Smooth muscle cell (in vitro differentiated cells): ENCODE results near the gene GABRB3. TPM values are rescaled to one million over a fixed set of nuclear protein-coding genes. Genes with fewer than 3 reads are reported as not detected.

Source experiments
- DNase-seq: peaks from one replicate; lab custom pipeline; 2025; ENCODE audit not compliant: unreplicated experiment; lab: John Stamatoyannopoulos, UW
- H2AFZ ChIP-seq: fragments of 200-600 bp; sonication (generic); 2 replicates; pipeline ENCODE4 v1.6.0; 2016; ENCODE audit warnings: antibody characterized with exemption, low read depth, mild to moderate bottlenecking
- H3F3A ChIP-seq: fragments of 200-600 bp; sonication (generic); 2 replicates; pipeline ENCODE4 v1.6.0; 2017; ENCODE audit warnings: antibody characterized with exemption, low read depth
- H3K27ac ChIP-seq: fragments of 200-600 bp; sonication (generic); 2 replicates; pipeline ENCODE4 v1.5.1; 2016; ENCODE audit warnings: low read depth, mild to moderate bottlenecking
- H3K27me3 ChIP-seq: fragments of 200-600 bp; sonication (generic); 2 replicates; pipeline ENCODE4 v1.6.1; 2016; ENCODE audit warnings: low read depth, mild to moderate bottlenecking
- H3K36me3 ChIP-seq: fragments of 200-600 bp; sonication (generic); 2 replicates; pipeline ENCODE4 v1.5.1; 2016; ENCODE audit warnings: low read depth
- H3K4me1 ChIP-seq: fragments of 200-600 bp; sonication (generic); 2 replicates; pipeline ENCODE4 v1.5.1; 2016; ENCODE audit warnings: low read depth
- H3K4me2 ChIP-seq: fragments of 200-600 bp; sonication (generic); 2 replicates; pipeline ENCODE4 v1.6.0; 2016; ENCODE audit warnings: mild to moderate bottlenecking
- H3K4me3 ChIP-seq: fragments of 200-600 bp; sonication (generic); 2 replicates; pipeline ENCODE4 v1.5.1; 2016; ENCODE audit warnings: mild to moderate bottlenecking
- H3K79me2 ChIP-seq: fragments of 200-600 bp; sonication (generic); 2 replicates; pipeline ENCODE4 v1.6.0; 2016; ENCODE audit warnings: low read depth, mild to moderate bottlenecking
- H3K9ac ChIP-seq: fragments of 200-600 bp; sonication (generic); 2 replicates; pipeline ENCODE4 v1.6.0; 2016; ENCODE audit warnings: low read depth
- H3K9me3 ChIP-seq: fragments of 200-600 bp; sonication (generic); replicated peaks from 2 replicates; pipeline ENCODE4 v1.5.1; 2016; ENCODE audit warnings: low read depth
- H4K20me1 ChIP-seq: fragments of 200-600 bp; sonication (generic); 2 replicates; pipeline ENCODE4 v1.6.0; 2016; ENCODE audit warnings: low read depth
- WGBS: methylation state at CpG from one replicate; pipeline ENCODE4 v1.1.7; 2016; ENCODE audit warnings: low lambda C conversion rate; 5-methylcytosine and 5-hydroxymethylcytosine counted together
- polyA plus RNA-seq: library from polyadenylated mRNA; unstranded; fragments of >200 nt; fragmentation: Nextera tagmentation; extraction: Ambion mirVana; gene quantifications from 2 replicates; pipeline ENCODE4 v1.2.1, GENCODE V29; 2016
- total RNA-seq: library from RNA; depleted of rRNA; stranded (reverse); fragments of >200 nt; gene quantifications from 2 replicates; pipeline ENCODE4 v1.2.3, GENCODE V29; 2014
- TF ChIP-seq, protein P1 (sequence below): fragments of 200-600 bp; sonication (generic); IDR thresholded peaks from 2 replicates; pipeline ENCODE4 v1.5.1; 2017; ENCODE audit warnings: borderline replicate concordance, mild to moderate bottlenecking, antibody characterized with exemption; ENCODE audit not compliant: insufficient read depth, poor library complexity, severe bottlenecking

The GABRB3 gene
- total and polyA plus RNA-seq, 2 experiments from 2014 or later, result 0.57 to 4.9 TPM

DNA sequence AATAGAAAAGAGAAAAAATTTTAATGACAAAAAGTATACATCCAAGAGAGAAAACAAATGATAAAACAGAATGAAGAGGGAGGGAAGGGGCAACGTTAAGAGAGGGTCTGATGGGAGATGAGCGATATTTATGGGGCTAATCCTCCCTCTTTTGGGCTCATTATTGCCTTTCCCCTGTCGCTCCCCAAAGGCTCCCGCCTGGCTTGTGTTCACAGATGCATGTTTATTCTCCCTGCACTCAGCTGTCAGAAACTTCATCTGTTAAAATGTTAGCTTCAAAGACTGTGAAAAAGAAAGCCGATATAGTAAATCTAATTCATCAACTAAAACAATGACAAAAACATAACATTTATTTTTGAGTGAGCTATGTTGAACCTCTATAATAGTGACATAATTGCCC, 74.3 kb downstream of the GABRB3 start:
- Histone ChIP-seq H2AFZ (no peak overlapping the region), H3K36me3 (no peaks in the 10 kb centered on the region), H3K9ac (no peak overlapping the region), H3F3A (no peaks in the 10 kb centered on the region), H3K4me1 (no peaks in the 10 kb centered on the region), H3K9me3 (no peaks in the 10 kb centered on the region), H3K79me2 (no peaks in the 10 kb centered on the region), H3K4me3 (no peak overlapping the region), H3K27me3 (no peaks in the 10 kb centered on the region), H4K20me1 (no peaks in the 10 kb centered on the region), H3K27ac (no peak overlapping the region), H3K4me2 (no peak overlapping the region)
- 87% methylated on average over 5 of the region's 5 CpGs for WGBS
- no peak for DNase-seq
- TF ChIP-seq, protein P1, sequence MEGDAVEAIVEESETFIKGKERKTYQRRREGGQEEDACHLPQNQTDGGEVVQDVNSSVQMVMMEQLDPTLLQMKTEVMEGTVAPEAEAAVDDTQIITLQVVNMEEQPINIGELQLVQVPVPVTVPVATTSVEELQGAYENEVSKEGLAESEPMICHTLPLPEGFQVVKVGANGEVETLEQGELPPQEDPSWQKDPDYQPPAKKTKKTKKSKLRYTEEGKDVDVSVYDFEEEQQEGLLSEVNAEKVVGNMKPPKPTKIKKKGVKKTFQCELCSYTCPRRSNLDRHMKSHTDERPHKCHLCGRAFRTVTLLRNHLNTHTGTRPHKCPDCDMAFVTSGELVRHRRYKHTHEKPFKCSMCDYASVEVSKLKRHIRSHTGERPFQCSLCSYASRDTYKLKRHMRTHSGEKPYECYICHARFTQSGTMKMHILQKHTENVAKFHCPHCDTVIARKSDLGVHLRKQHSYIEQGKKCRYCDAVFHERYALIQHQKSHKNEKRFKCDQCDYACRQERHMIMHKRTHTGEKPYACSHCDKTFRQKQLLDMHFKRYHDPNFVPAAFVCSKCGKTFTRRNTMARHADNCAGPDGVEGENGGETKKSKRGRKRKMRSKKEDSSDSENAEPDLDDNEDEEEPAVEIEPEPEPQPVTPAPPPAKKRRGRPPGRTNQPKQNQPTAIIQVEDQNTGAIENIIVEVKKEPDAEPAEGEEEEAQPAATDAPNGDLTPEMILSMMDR, result no peak

DNA sequence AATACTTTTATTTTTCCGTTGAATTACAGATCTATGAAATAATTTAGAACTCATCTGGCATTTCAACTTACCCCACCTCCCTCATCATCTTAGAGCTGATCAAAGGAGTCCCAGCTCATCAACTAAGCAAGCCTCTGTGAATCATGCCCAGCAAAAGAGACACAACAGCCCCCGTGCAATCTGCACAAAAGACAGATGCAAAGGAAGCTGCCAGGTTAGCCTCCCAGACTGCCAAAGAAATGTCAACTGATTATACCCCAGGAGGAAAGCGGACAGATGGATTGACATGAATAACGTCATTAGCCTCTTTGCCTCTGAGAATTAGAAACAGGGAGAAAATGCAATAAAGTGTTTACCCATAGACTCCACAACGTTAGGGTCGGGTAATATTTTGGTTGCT, 75.0 kb downstream of the GABRB3 start:
- H3K4me3 ChIP-seq, result no peak overlapping the region
- 84% methylated on average over 6 of the region's 6 CpGs for WGBS

DNA sequence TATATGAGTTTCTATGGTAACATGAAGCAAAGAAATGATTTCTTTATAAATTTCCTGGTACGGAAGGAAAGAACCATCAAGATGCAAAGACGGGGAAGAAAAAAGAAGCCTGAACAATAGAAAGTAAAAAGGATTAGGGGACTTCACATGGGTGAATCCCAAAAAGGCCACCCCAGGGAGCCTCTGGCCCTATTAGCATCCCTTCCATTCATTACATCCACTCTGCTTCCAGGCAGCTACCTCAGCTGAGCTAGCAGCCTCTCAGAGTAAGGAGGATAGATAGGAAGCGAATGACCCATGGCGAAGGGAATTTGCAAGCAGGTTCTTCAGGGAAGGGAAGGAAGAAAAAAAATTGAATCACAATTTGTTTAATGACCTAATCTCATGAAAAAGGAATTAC, 81.6 kb downstream of the GABRB3 start:
- Histone ChIP-seq H3K9me3 (no peaks in the 10 kb centered on the region), H3K36me3 (no peaks in the 10 kb centered on the region), H3F3A (no peaks in the 10 kb centered on the region), H3K9ac (no peak overlapping the region), H3K27me3 (no peaks in the 10 kb centered on the region), H3K79me2 (no peaks in the 10 kb centered on the region), H4K20me1 (no peaks in the 10 kb centered on the region), H3K4me1 (peaks cover 18% of the 10 kb centered on the region), H2AFZ (no peak overlapping the region), H3K27ac (no peak overlapping the region), H3K4me3 (no peak overlapping the region), H3K4me2 (no peak overlapping the region)
- 82% methylated on average over 4 of the region's 4 CpGs for WGBS
- DNase-seq, result no peak
- TF ChIP-seq, protein P1, result no peak

More for the DNA sequence above, 75.0 kb downstream of the GABRB3 start:
- no peaks in the 10 kb centered on the region for H3K36me3 ChIP-seq
- TF ChIP-seq, protein P1, result no peak
- H3K9me3 ChIP-seq, result no peaks in the 10 kb centered on the region
- H3K79me2 ChIP-seq, result no peaks in the 10 kb centered on the region
- H3K27me3 ChIP-seq, result no peaks in the 10 kb centered on the region
- DNase-seq, result no peak
- no peaks in the 10 kb centered on the region for H4K20me1 ChIP-seq
- no peaks in the 10 kb centered on the region for H3K4me1 ChIP-seq
- no peak overlapping the region for H3K27ac ChIP-seq
- H3F3A ChIP-seq, result no peaks in the 10 kb centered on the region
- no peak overlapping the region for H3K9ac ChIP-seq
- no peak overlapping the region for H2AFZ ChIP-seq
- no peak overlapping the region for H3K4me2 ChIP-seq

DNA sequence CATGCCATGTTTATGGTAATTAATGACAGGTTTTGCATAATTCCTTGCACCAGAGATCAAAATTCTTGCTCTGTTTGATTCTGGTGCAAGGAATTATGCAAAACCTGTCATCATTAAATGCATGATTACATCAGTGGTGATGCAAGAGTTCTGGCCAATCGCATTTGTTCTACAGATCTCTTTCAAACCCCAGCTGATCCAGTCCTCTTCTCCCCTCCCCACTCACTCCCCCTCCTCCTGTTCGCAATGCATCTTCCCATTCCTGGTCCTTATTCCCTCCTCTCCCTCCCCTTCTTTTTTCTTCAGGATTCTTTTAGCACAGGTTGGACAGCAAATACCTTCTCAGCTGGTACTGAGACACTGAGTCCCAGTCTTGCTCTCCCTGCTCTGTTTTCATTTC, 82.1 kb downstream of the GABRB3 start:
- Histone ChIP-seq H3K4me2 (no peak overlapping the region), H3K27me3 (no peaks in the 10 kb centered on the region), H3K9ac (no peak overlapping the region), H3K27ac (no peak overlapping the region), H3K36me3 (no peaks in the 10 kb centered on the region), H3F3A (no peaks in the 10 kb centered on the region), H3K4me3 (no peak overlapping the region), H3K9me3 (no peaks in the 10 kb centered on the region), H3K79me2 (no peaks in the 10 kb centered on the region), H2AFZ (no peak overlapping the region), H4K20me1 (no peaks in the 10 kb centered on the region), H3K4me1 (peaks cover 18% of the 10 kb centered on the region)
- TF ChIP-seq, protein P1, result no peak
- DNase-seq, result no peak
- WGBS, result 86% methylated on average over 2 of the region's 2 CpGs
